Astrocyte (in vitro differentiated cells and primary cell): Measurements from ENCODE around the gene GP5. TPM values are rescaled to one million over a fixed set of nuclear protein-coding genes. Genes with fewer than 3 reads are reported as not detected.
A peak's percentile ranks its signal among the peaks of the same experiment; 100 is the strongest.

ENCODE experiments used
- DNase-seq: peaks from one replicate; pipeline ENCODE4 v3.0.0-alpha.2; 2010; ENCODE audit warnings: low read depth
- FAIRE-seq: peaks from 2 replicates; lab custom pipeline; 2011; peaks lifted over from hg19 to GRCh38; lab: Jason Lieb, UNC
- H2AFZ ChIP-seq: 2 replicates; pipeline ENCODE4 v1.6.0; 2012; ENCODE audit warnings: low read depth, low read length, inconsistent platforms
- H3K27ac ChIP-seq: 2 replicates; pipeline ENCODE4 v1.5.1; 2011; ENCODE audit warnings: low read depth, low read length, inconsistent platforms
- H3K27me3 ChIP-seq: 2 replicates; pipeline ENCODE4 v1.6.0; 2011; ENCODE audit warnings: low read length, inconsistent platforms; ENCODE audit not compliant: insufficient read depth
- H3K36me3 ChIP-seq: 2 replicates; pipeline ENCODE4 v1.5.1; 2011; ENCODE audit warnings: low read length, inconsistent platforms; ENCODE audit not compliant: insufficient read depth
- H3K4me1 ChIP-seq: 2 replicates; pipeline ENCODE4 v1.5.1; 2011; ENCODE audit warnings: low read length, inconsistent platforms; ENCODE audit not compliant: insufficient read depth
- H3K4me2 ChIP-seq: 2 replicates; pipeline ENCODE4 v1.6.0; 2012; ENCODE audit warnings: low read length, inconsistent platforms
- H3K4me3 ChIP-seq: 2 replicates; pipeline ENCODE4 v1.5.1; 2011; ENCODE audit warnings: low read depth, mild to moderate bottlenecking, low read length, inconsistent platforms; ENCODE audit not compliant: insufficient read depth
- H3K79me2 ChIP-seq: 2 replicates; pipeline ENCODE4 v1.6.0; 2012; ENCODE audit warnings: mild to moderate bottlenecking, low read length, inconsistent platforms; ENCODE audit not compliant: insufficient read depth
- H3K9ac ChIP-seq: 2 replicates; pipeline ENCODE4 v1.6.0; 2012; ENCODE audit warnings: mild to moderate bottlenecking, low read length, inconsistent platforms
- H3K9me3 ChIP-seq: 2 replicates; pipeline ENCODE4 v1.5.1; 2012; ENCODE audit warnings: low read depth, mild to moderate bottlenecking, low read length, inconsistent platforms; ENCODE audit not compliant: insufficient read depth
- H4K20me1 ChIP-seq: 2 replicates; pipeline ENCODE4 v1.6.0; 2012; ENCODE audit warnings: low read length, inconsistent platforms; ENCODE audit not compliant: insufficient read depth
- H3K27ac Mint-ChIP-seq: one replicate; pipeline ENCODE4 v1.8.0; 2021; ENCODE audit warnings: mild to moderate bottlenecking, mixed read lengths; ENCODE audit not compliant: unreplicated experiment
- H3K27me3 Mint-ChIP-seq: one replicate; pipeline ENCODE4 v1.8.0; 2021; ENCODE audit warnings: low read depth, mixed read lengths; ENCODE audit not compliant: unreplicated experiment
- H3K36me3 Mint-ChIP-seq: one replicate; pipeline ENCODE4 v1.8.0; 2021; ENCODE audit warnings: low read depth, mixed read lengths; ENCODE audit not compliant: unreplicated experiment
- H3K4me1 Mint-ChIP-seq: one replicate; pipeline ENCODE4 v1.8.0; 2021; ENCODE audit warnings: low read depth, mixed read lengths; ENCODE audit not compliant: unreplicated experiment
- H3K4me3 Mint-ChIP-seq: one replicate; pipeline ENCODE4 v1.8.0; 2021; ENCODE audit warnings: mild to moderate bottlenecking, moderate library complexity, mixed read lengths; ENCODE audit not compliant: unreplicated experiment
- H3K9me3 Mint-ChIP-seq: one replicate; pipeline ENCODE4 v1.8.0; 2021; ENCODE audit warnings: mild to moderate bottlenecking, mixed read lengths; ENCODE audit not compliant: unreplicated experiment
- EZH2 ChIP-seq: IDR thresholded peaks from 2 replicates; pipeline ENCODE4 v1.6.1; 2012; ENCODE audit warnings: mild to moderate bottlenecking, low read length, inconsistent platforms; ENCODE audit not compliant: insufficient read depth
- total RNA-seq: library from RNA; stranded (reverse); gene quantifications from 2 replicates; pipeline ENCODE4 v1.2.1, GENCODE V29; 2021
- TF ChIP-seq, protein P1 (sequence below): IDR thresholded peaks from 2 replicates; pipeline ENCODE4 v1.5.1; 2011; ENCODE audit warnings: low read depth, mild to moderate bottlenecking, inconsistent platforms, low read length, moderate library complexity; ENCODE audit not compliant: insufficient read depth

GP5 gene
- total RNA-seq, 1 donor from 2014 or later = not detected

- H3K9me3 ChIP-seq = no peaks in the 10 kb centered on the region
- H3K27me3 Mint-ChIP-seq = no peaks in the 10 kb centered on the region
- no peak overlapping the region for H3K27ac ChIP-seq
- no peak for TF ChIP-seq EZH2
- TF ChIP-seq, protein P1, sequence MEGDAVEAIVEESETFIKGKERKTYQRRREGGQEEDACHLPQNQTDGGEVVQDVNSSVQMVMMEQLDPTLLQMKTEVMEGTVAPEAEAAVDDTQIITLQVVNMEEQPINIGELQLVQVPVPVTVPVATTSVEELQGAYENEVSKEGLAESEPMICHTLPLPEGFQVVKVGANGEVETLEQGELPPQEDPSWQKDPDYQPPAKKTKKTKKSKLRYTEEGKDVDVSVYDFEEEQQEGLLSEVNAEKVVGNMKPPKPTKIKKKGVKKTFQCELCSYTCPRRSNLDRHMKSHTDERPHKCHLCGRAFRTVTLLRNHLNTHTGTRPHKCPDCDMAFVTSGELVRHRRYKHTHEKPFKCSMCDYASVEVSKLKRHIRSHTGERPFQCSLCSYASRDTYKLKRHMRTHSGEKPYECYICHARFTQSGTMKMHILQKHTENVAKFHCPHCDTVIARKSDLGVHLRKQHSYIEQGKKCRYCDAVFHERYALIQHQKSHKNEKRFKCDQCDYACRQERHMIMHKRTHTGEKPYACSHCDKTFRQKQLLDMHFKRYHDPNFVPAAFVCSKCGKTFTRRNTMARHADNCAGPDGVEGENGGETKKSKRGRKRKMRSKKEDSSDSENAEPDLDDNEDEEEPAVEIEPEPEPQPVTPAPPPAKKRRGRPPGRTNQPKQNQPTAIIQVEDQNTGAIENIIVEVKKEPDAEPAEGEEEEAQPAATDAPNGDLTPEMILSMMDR = no peak
- H3K36me3 ChIP-seq = peaks cover 54% of the 10 kb centered on the region
- no peaks in the 10 kb centered on the region for H3K9me3 Mint-ChIP-seq
- peaks cover 11% of the 10 kb centered on the region for H4K20me1 ChIP-seq
- peaks cover 7% of the 10 kb centered on the region for H3K36me3 Mint-ChIP-seq
- H2AFZ ChIP-seq = no peak overlapping the region
- H3K4me1 Mint-ChIP-seq = peaks cover 2% of the 10 kb centered on the region
- no peak overlapping the region for H3K4me3 ChIP-seq
- no peak overlapping the region for H3K27ac Mint-ChIP-seq
- no peak overlapping the region for H3K4me3 Mint-ChIP-seq
- H3K27me3 ChIP-seq = no peaks in the 10 kb centered on the region
- H3K9ac ChIP-seq = no peak overlapping the region
- H3K79me2 ChIP-seq = no peaks in the 10 kb centered on the region
- H3K4me2 ChIP-seq = no peak overlapping the region
- FAIRE-seq (no peak), DNase-seq (no peak)
- no peaks in the 10 kb centered on the region for H3K4me1 ChIP-seq
Observed at GRCh38 chr3:194446754-194447153, 47.7 kb upstream of the GP5 start.

GRCh38 chr3:194446172-194446571, 47.1 kb upstream of the GP5 start:
- Histone ChIP-seq H3K9me3 (no peaks in the 10 kb centered on the region), H3K9ac (no peak overlapping the region), H3K4me3 (no peak overlapping the region), H3K27ac (no peak overlapping the region), H3K36me3 (peaks cover 54% of the 10 kb centered on the region), H3K27me3 (no peaks in the 10 kb centered on the region), H4K20me1 (peaks cover 14% of the 10 kb centered on the region), H3K79me2 (no peaks in the 10 kb centered on the region), H3K4me1 (no peaks in the 10 kb centered on the region), H3K4me2 (no peak overlapping the region), H2AFZ (no peak overlapping the region)
- H3K9me3 Mint-ChIP-seq = no peaks in the 10 kb centered on the region
- FAIRE-seq (no peak), DNase-seq (no peak)
- H3K36me3 Mint-ChIP-seq = peaks cover 4% of the 10 kb centered on the region
- H3K27me3 Mint-ChIP-seq = no peaks in the 10 kb centered on the region
- no peak overlapping the region for H3K27ac Mint-ChIP-seq
- no peak for TF ChIP-seq EZH2
- TF ChIP-seq, protein P1 = no peak
- no peak overlapping the region for H3K4me3 Mint-ChIP-seq
- H3K4me1 Mint-ChIP-seq = peaks cover 6% of the 10 kb centered on the region

- no peaks in the 10 kb centered on the region for H3K79me2 ChIP-seq
- Mint-ChIP-seq H3K9me3 (no peaks in the 10 kb centered on the region), H3K4me3 (no peak overlapping the region), H3K36me3 (peaks cover 11% of the 10 kb centered on the region), H3K27ac (no peak overlapping the region), H3K27me3 (no peaks in the 10 kb centered on the region), H3K4me1 (peaks cover 10% of the 10 kb centered on the region)
- no peak overlapping the region for H3K4me3 ChIP-seq
- TF ChIP-seq EZH2 = no peak
- TF ChIP-seq, protein P1 = no peak
- peaks cover 59% of the 10 kb centered on the region for H3K36me3 ChIP-seq
- DNase-seq = no peak
- H2AFZ ChIP-seq = no peak overlapping the region
- H3K9ac ChIP-seq = no peak overlapping the region
- FAIRE-seq = peak; percentile 49
- H3K9me3 ChIP-seq = no peaks in the 10 kb centered on the region
- no peak overlapping the region for H3K4me2 ChIP-seq
- H4K20me1 ChIP-seq = peaks cover 22% of the 10 kb centered on the region
- no peaks in the 10 kb centered on the region for H3K4me1 ChIP-seq
- no peaks in the 10 kb centered on the region for H3K27me3 ChIP-seq
- no peak overlapping the region for H3K27ac ChIP-seq
Observed at GRCh38 chr3:194443901-194444300, 44.8 kb upstream of the GP5 start.
